COLO668 (cell line): ENCODE results near the gene PAFAH1B1.

ENCODE experiments used
- DNase-seq: peaks from one replicate; lab custom pipeline; 2025; ENCODE audit not compliant: unreplicated experiment; lab: John Stamatoyannopoulos, UW

PAFAH1B1 gene

GRCh38 chr17:2712300-2713043 is 119.0 kb downstream of the PAFAH1B1 start:
- peak; percentile 31 for DNase-seq

DNA sequence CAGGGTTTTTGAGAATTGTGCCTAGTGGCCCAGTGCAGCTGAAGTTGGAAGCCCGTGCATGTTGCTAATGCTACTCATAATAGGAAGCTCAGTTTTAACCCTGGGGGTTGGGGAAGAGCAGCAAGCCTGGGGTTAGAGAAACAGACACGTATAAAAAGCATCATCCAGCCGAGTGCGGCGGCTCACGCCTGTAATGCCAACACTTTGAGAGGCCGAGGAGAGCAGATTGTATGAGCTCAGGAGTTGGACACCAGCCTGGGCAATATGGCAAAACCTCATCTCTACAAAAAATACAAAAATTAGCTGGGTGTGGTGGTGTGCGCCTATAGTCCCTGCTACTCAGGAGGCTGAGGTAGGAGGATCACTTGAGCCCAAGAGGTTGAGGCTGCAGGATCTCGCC is 120.4 kb downstream of the PAFAH1B1 start:
- DNase-seq, result no peak

DNA sequence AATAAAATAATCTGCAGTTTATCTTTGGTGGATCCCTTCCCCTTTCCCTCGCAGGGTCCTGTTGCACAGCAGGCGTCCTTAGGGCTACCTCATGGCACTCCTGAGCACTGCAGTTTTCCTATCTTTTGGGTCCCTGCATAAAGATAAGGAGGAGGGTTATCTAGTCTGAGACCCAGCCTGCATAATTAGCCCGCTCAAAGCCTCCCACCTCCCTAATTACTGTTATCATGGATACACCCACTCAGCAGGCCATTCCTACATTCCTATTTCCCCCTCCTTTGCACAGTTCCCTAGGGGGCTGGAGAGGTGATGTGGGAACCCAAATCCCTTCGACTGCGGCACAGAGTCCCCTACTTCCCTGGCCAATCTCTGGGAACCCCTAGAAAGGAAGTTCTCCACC is 123.2 kb downstream of the PAFAH1B1 start:
- no peak for DNase-seq

DNA sequence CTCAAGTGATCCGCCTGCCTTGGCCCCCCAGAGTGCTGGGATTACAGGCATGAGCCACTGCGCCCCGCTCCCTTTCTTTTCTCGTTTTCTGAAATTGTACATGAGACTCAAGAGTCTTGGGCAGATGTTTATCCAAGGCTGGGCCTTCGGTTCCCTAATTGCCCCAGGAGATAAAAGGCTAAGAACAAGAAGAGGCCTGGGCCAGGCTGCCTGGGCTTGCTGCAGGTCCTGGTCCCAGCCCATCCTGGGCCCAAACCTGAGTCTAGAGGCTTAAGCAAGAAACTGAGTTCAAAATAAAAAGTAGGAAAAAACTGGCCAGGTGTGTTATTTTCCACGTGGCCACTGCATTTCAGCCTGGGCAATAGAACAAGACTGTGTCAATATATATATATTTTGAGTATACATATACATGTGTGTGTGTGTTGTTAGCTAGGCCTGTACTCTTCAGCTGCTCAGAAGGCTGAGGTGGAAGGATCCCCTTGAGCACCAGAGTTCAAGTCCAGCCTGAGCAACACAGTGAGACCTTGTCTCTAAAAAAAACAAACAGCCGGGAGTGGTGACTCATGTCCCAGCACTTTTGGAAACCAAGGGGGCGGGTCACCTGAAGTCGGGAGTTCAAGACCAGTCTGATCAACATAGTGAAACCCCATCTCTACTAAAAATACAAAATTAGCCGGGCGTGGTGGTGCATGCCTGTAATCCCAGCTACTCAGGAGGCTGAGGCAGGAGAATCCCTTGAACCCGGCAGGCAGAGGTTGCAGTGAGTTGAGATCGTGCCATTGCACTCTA is 124.9 kb downstream of the PAFAH1B1 start:
- DNase-seq, result no peak

DNA sequence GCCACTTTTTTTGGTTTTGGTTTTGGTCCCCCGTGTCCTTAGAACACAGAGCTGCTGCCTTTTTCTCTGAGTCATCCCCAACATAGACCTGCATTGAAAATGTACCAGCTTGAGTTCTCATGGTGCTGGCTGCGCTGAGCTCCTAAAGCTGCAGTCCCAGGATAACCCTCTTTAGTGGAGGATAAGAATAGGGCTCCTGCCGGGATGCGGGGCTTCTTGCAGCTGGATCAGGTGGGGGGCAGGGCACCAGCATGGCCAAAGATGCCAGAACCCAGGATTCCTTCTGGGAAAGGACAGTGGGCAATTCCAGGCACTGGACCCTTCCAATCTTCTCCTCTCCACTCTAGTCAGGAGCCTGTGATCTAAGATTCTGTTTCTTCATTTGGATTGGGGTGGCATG is 126.4 kb downstream of the PAFAH1B1 start:
- no peak for DNase-seq

DNA sequence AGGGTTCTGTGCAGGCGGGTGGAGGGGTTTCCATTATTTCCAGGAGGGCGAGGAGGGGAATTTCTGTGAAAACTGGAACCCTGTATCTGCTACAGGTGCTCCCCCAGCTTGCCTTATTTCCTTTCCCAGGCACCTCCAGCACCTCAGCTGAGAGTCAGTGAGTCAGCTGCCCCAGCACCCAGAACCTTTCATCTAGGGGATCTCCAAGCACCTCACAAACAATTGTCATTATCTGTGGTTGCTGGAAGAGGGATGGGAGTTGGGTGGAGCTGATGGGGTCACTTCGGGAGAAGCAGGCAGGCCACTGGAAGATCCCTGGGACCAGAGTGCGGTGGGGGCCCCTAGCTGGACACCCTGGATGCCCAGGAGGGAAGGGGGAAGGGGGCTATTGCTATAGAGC is 128.1 kb downstream of the PAFAH1B1 start:
- DNase-seq, result no peak

DNA sequence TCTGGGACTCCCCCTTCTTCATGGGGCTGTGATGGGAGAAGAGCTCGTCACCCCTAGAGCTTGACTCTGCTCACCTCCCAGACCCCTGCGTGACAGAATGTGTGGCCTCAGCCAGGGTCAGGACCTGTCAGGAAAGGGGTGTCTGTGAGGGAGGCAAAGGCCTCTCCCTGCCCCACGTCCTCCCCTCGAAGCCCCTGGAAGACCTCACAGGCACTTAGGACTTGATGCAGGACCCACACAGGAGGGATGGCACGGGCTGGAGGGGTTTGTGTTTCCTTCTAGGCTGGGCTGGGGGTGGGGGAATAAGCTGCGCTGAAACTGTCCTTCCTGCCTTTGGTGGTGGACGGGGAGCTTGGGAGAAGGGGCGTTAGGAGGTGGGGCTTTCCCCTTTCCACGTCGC is 129.2 kb downstream of the PAFAH1B1 start:
- DNase-seq, result no peak

- DNase-seq, result peak; percentile 59
These were observed 130.1 kb downstream of the PAFAH1B1 start for GRCh38 chr17:2723505-2723996.

GRCh38 chr17:2723997-2724783 is 130.7 kb downstream of the PAFAH1B1 start:
- peak; percentile 77 for DNase-seq

DNA sequence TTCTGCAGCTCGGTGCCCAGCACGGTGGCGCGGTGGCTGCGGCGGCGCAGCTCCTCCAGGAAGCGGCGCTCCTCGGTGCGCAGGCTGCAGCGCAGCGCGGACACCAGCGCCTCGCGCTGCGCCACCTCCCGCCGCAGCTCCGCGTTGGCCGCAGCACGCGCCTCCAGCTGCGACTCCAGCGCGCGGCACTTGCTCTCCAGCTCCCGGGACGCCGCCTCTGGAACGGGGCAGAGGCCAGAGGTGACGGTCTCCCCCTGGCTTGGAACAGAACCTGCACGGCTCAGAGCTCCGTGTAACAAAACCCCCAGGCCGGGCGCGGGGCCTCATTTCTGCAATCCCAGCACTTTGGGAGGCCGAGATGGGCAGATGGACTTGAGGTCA is 131.3 kb downstream of the PAFAH1B1 start:
- DNase-seq, result peak; percentile 79

DNA sequence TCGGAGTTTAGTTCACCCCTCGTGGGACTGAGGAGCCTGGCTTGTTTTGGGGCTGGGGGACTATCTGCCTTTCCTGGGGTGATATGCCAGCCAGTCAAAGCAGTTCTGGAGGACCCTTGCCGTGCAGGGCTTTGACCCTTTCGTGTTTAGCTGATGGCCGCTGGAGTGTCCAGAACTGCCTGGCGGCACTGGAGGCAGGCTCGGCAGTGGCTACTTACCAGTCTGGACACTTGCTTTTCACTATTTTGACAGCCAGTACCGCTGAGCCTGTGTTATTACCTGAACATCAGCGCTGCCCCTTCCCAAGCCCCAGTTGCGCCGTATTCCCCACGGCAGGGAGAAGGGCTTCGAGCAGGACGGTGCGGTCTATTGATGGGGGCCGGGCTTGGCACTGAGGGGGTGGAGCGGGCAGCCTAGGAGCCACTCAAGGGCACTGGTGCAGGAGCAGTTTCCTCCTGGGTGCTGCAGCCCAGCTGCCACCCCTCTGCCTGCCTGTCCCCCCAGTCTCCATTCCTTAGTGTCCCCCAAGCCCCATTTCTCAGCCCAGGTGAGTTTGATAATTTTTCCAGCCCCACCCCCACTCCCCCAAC is 137.4 kb downstream of the PAFAH1B1 start:
- no peak for DNase-seq

DNA sequence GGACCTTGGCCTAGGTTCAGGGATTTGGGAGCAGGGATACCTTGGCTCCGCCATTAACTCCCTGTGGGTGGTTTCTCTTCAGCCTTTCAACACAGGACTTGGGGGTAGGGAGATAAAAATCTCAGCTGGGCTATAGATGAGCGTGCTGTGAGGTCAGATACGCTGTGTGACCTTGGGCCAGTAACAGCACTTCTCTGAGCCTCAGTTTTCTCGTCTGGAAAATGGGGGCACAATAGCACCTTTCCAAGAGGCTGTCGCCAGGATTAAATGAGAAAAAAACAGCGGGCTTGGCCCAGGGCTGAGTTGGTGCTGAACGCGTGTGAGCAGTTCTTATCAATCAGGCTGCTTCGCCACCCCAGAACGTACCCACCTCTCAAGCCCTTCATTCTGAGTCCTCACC is 138.4 kb downstream of the PAFAH1B1 start:
- DNase-seq, result no peak

DNA sequence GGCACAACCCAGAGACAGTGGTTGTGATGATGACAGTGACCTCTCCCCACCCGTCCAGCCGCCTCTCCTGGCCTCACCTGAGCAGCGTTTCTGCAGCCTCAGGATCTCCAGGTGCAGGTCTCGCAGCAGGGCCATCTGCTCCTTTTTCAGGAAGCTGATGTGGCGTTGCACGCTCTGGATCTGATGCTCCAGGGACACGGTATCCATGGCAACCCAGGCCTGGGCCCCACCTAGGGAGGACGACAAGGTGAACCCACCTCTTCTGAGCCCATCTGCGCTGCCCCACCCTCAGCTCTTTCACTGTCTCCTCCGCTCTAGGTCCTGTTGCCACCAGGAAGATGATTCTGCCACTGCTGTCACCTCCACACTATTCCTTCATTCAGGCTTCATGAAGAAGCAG is 141.5 kb downstream of the PAFAH1B1 start:
- no peak for DNase-seq
